ENCODE results near the gene NFIC.
"Not testable (repeated sequence)": the region's sequence is repeated elsewhere in the genome, so short reads cannot be mapped to it uniquely, and the experiment has no call there.

NFIC gene

GRCh38 chr19:3373971-3374368, 7.6 kb downstream of the NFIC start:
- no peak for DNase-seq (ENCODE audit: low spot score)

- no peak for DNase-seq (ENCODE audit: low spot score)
Observed at GRCh38 chr19:3374369-3375112, 8.2 kb downstream of the NFIC start.

- DNase-seq (ENCODE audit: low spot score) = no peak
Observed at GRCh38 chr19:3375221-3376090, 9.1 kb downstream of the NFIC start.

- not testable (repeated sequence) for DNase-seq (ENCODE audit: low spot score)
Observed at GRCh38 chr19:3376091-3376455, 9.7 kb downstream of the NFIC start.

- DNase-seq (ENCODE audit: low spot score) = no peak
Observed at GRCh38 chr19:3378352-3379150, 12.2 kb downstream of the NFIC start.

GRCh38 chr19:3380829-3381228, 14.4 kb downstream of the NFIC start:
- no peak for DNase-seq (ENCODE audit: low spot score)

- DNase-seq (ENCODE audit: low spot score) = no peak
Observed at GRCh38 chr19:3381701-3382372, 15.5 kb downstream of the NFIC start.

GRCh38 chr19:3382460-3383100, 16.2 kb downstream of the NFIC start:
- no peak for DNase-seq (ENCODE audit: low spot score)

- no peak for DNase-seq (ENCODE audit: low spot score)
Observed at GRCh38 chr19:3383121-3383722, 16.8 kb downstream of the NFIC start.

GRCh38 chr19:3386447-3387234, 20.3 kb downstream of the NFIC start:
- no peak for DNase-seq (ENCODE audit: low spot score)

GRCh38 chr19:3387645-3388589, 21.5 kb downstream of the NFIC start:
- no peak for DNase-seq (ENCODE audit: low spot score)

GRCh38 chr19:3389446-3389778, 23.0 kb downstream of the NFIC start:
- no peak for DNase-seq (ENCODE audit: low spot score)

- DNase-seq (ENCODE audit: low spot score) = no peak
Observed at GRCh38 chr19:3389876-3390371, 23.5 kb downstream of the NFIC start.

- DNase-seq (ENCODE audit: low spot score) = not testable (repeated sequence)
Observed at GRCh38 chr19:3391911-3392310, 25.5 kb downstream of the NFIC start.

- DNase-seq (ENCODE audit: low spot score) = no peak
Observed at GRCh38 chr19:3392480-3392879, 26.1 kb downstream of the NFIC start.

- no peak for DNase-seq (ENCODE audit: low spot score)
Observed at GRCh38 chr19:3396881-3397265, 30.5 kb downstream of the NFIC start.

GRCh38 chr19:3397266-3398022, 31.1 kb downstream of the NFIC start:
- DNase-seq (ENCODE audit: low spot score) = no peak
